ENCODE data around the gene FNDC3B.

Gene FNDC3B

GRCh38 chr3:172190980-172191379 is 151.6 kb downstream of the FNDC3B start:
- DNase-seq (ENCODE audit: low read depth), result no peak

GRCh38 chr3:172191629-172192028 is 152.3 kb downstream of the FNDC3B start:
- no peak for DNase-seq (ENCODE audit: low read depth)

- DNase-seq (ENCODE audit: low read depth), result no peak
These were observed 153.5 kb downstream of the FNDC3B start for GRCh38 chr3:172192830-172193415.

DNA sequence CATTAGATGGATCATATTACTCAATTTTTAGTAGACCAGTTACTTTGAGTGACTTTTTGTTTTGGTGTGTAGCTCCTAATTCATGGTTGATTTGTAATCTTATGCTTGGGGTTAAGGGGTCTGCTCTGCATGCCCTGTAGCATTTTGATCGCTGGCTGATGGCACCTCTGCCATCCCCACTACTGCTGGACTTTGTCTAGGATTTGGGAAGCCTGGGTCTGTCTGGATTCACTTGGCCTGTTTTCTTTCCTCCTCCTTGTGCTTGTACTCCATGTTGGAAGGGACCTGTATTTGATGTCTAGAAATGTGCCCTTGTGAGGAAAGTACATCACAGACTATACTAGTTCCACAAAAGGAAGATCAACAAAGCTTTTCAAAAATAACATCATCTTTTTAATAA is 154.1 kb downstream of the FNDC3B start:
- no peak for DNase-seq (ENCODE audit: low read depth)

DNA sequence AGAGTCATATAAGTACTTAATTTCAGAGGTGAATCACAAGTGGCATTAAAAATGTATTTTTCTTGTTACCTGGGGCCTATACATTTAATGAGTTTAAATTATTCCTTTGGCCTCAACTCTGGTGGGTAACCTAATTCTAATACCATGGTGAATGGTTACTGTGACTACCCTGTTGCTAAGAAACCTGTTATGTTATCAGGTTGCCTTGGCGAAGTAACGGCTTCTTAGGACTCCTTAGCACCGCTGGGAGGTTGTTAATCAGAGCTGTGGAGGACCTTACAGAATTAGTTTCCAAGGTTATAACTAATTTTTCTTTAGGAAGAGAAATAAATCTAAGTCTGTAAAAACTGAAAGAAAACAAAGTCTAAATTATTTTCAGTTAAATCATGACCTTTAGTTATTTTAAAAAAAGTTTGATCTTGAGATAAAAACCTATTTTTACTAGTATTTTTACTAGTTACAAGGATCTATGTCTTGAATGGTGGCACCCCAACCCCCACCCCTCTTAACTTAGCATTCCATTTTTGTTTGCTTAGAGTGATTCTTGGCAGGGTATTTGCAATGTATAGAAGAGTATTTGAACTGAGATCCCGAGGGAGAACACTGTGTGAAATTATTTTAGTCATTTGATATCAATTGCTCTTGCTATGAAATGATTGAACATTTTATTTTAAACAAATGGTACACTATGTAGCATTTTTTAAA is 155.5 kb downstream of the FNDC3B start:
- no peak for DNase-seq (ENCODE audit: low read depth)

DNA sequence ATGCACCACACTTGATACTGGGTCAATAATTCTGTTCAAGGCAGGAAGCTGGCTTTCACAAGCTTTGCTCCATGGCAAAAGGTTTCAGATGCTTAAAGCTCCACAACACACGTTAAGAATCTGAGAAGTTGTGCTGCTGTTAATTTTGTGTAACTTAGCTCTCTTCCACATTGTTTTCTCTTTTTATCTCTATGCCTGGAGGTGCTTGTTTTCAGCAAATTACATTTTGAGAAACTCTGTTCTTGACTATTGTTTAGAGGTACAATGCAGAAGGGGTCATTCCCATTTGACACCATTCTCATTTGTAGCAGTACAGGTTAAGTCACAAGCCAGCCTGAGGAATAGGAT is 156.0 kb downstream of the FNDC3B start:
- DNase-seq (ENCODE audit: low read depth), result no peak

GRCh38 chr3:172197344-172197743 is 158.0 kb downstream of the FNDC3B start:
- DNase-seq (ENCODE audit: low read depth), result no peak

GRCh38 chr3:172198428-172198827 is 159.1 kb downstream of the FNDC3B start:
- DNase-seq (ENCODE audit: low read depth), result no peak

- DNase-seq (ENCODE audit: low read depth), result no peak
These were observed 160.5 kb downstream of the FNDC3B start for GRCh38 chr3:172199850-172200369.

DNA sequence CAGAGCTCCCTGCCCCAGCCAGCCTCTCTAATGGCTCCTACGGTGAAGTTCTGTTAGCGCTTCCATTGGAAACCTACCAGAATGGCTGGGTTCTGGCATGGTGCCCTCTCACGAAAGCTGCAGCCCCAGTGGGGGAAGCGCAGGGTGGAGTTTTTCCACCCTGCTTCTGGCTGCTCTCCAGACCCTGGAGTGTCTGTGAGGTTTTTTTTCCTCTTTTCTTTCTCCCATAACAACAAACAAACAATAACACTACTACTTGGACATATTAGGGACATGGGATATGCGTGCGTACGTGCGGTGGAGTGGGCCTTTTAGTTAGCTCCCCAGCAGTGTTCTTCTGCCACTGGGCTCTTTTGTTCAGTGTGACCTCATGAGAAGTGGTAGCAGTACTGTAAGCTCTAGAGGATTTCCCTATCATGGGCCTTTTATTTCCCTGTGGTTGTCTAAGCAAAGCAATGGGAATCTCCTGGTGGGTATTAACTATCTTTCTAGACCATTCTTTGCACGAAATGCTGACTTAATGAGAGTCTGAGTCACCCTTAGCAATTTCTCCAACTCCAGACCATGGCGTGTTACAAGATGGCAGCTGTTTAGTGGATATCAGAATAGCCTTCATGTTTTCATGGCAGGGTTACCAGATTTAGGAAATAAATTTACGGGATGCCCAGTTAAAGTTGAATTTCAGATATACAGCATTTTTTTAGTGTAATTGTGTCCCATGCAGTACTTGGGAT is 161.9 kb downstream of the FNDC3B start:
- no peak for DNase-seq (ENCODE audit: low read depth)

DNA sequence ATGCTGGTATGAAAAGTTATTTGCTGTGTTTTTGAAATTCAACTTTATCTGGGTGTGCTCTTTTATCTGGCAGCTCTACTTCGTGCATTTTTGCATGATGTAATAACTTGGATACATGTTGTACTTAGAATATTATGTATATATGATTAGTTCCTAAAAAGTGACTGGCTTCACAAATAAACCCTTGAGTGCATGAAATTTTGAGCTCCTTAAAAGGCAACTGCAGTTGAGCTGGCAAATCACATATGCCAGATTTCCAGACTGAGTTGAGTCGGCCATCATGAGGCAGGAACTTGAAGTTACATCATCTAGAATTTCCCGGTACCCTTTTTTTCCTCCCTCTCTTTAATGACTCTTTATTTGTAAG is 162.5 kb downstream of the FNDC3B start:
- no peak for DNase-seq (ENCODE audit: low read depth)

GRCh38 chr3:172202797-172203196 is 163.4 kb downstream of the FNDC3B start:
- DNase-seq (ENCODE audit: low read depth), result no peak

DNA sequence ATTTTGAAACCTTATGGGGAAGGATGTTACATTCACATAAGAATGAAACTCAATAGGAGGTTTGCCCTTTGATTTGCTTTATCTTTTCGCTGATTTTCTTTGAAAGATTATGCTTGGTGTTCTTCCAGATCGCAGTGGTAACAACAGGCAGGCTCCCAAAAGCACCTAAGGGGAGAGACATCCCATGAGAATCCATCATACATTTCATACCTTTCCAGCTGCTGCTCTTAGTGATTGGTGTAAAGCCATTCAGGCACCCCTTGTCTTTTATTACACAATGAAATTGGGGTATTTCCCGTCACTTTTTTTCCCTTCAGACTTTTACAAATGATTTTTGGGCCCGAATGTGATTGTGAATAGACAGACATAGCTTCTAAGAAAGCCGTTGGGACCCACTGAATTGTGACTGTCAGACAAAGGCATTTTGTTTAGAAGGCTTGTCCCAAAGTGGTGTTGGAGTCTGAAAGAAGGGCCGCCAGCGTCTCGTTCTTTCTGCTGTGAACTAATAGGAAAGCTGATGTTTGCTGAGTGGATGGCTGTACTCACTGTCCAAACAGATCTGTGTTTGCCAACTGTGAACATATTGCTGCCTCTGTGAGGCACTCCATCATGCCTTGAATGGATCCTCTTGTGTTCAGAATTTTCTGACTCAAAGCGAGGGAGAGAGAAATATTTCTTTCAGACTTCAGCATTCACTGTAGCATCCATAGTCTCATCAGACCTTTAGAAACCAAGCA is 164.3 kb downstream of the FNDC3B start:
- no peak for DNase-seq (ENCODE audit: low read depth)

DNA sequence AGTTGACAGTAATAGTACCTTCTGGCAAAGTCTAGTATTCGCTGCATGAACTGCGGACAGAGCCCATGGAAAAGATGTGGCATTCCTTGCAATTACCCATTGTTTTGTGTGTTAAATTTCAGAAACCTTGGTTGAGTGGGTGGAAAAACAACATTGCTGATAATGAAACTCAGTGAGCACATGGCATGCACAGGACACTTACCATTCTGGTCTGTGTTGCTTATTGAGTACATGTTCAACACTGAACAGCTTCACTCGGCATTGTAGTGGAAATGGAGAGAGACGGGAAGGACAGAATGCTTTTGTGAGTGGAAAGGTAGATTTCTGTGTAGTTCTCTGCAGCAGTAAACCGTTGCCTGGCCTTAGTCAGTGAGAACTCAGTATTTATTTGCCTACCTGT is 165.3 kb downstream of the FNDC3B start:
- DNase-seq (ENCODE audit: low read depth), result no peak

- no peak for DNase-seq (ENCODE audit: low read depth)
These were observed 169.4 kb downstream of the FNDC3B start for GRCh38 chr3:172208586-172209332.

- DNase-seq (ENCODE audit: low read depth), result no peak
These were observed 170.2 kb downstream of the FNDC3B start for GRCh38 chr3:172209333-172210321.

DNA sequence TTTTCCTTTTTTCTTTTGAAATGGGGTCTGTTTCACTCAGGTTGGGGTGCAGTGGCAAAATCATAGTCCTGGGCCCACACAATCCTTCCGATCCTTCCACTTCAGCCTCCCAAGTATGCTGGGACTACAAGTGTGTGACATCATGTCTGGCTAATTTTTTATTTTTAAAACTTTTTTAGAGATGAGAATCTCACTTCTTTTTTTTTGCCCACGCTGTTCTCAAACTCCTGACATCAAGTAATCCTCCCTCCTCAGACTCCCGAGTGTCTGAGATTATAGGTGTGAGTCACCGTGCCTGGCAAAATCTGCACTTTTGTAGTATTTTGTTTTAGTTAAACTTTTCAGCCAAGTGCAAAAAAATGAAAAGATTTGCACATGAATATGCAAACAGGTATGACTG is 171.0 kb downstream of the FNDC3B start:
- no peak for DNase-seq (ENCODE audit: low read depth)

GRCh38 chr3:172211123-172211522 is 171.7 kb downstream of the FNDC3B start:
- DNase-seq (ENCODE audit: low read depth), result no peak

DNA sequence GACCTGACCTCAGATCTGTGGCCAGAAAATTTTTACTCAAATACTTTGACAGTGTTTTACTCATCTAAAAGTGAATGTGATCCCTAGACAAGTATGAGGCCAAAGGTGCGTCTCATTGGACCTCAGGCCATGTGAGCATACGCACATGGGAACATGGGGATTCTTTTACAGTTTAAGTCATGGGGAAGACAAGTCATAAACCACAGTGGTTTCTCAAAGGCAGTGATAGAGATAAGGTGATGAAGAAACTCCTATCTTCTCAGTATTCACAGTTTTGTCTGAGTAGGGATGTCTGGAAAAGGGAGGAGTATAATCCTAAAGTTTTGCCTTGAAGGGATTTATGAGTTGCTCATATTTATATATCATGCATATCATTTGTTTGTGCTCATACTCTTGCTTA is 173.8 kb downstream of the FNDC3B start:
- no peak for DNase-seq (ENCODE audit: low read depth)

GRCh38 chr3:172213904-172214303 is 174.5 kb downstream of the FNDC3B start:
- no peak for DNase-seq (ENCODE audit: low read depth)

- no peak for DNase-seq (ENCODE audit: low read depth)
These were observed 176.9 kb downstream of the FNDC3B start for GRCh38 chr3:172216267-172216666.

Data from stimulated activated CD8-positive, alpha-beta memory T cell treated with anti-CD3 and anti-CD28 coated beads, Interleukin-15, amount 100 ng/mL, for 24 hours (primary cell).